Endothelial cell of hepatic sinusoid (primary cell): ENCODE data around the gene CHST11.
"Not testable (repeated sequence)": the region's sequence is repeated elsewhere in the genome, so short reads cannot be mapped to it uniquely, and the experiment has no call there.

Experiments used
- in situ Hi-C: cut with HindIII; loops from 2 replicates; pipeline ENCODE4 v1.10.0; 2017; ENCODE audit warnings: low sequenced_read_pairs

The CHST11 gene

GRCh38 chr12:104743753-104744548, 287.2 kb downstream of the CHST11 start:
- in situ Hi-C loops = not testable (repeated sequence)

- in situ Hi-C loops = no loop called here
Observed at GRCh38 chr12:104746467-104747088, 289.8 kb downstream of the CHST11 start.

DNA sequence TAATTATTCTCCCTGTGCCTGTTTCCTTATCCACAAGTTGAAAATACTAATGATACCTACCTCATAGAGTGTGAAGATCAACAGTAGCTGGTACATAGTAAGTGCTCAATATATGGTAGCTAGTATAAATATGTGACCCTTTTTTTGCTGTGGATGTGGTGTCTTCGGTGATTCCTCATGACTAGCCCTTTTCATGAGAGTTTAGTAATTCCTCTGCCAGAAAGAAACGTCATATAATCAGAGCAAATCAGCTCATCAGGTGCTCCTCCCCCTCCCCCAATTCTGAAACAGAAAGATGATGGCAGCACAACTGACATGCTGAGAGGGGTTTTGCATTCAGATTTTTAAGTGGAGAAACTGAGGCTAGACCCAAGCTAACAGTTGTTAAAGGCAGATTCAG, 290.6 kb downstream of the CHST11 start:
- in situ Hi-C loops = no loop called here

DNA sequence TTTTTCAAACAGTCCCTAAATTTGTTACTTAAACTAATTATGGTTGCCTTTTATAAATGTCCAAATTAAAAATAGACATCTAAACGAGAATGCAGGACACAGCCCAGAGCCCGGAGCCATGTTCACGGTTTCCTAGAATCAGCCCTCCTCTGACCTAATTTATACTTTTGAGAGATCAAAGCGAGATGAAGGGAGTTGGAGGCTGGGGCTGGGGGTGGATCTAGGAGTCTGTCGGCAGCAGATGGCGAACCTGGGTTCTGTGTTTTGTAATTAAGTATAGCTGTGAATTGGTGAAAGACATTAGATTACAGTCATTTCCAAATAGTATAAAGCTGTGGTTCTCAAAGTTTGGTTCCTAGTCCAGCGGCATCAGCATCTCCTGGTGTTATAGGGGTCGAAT, 291.2 kb downstream of the CHST11 start:
- in situ Hi-C loops = no loop called here

- in situ Hi-C loops = no loop called here
Observed at GRCh38 chr12:104748356-104748755, 291.6 kb downstream of the CHST11 start.

DNA sequence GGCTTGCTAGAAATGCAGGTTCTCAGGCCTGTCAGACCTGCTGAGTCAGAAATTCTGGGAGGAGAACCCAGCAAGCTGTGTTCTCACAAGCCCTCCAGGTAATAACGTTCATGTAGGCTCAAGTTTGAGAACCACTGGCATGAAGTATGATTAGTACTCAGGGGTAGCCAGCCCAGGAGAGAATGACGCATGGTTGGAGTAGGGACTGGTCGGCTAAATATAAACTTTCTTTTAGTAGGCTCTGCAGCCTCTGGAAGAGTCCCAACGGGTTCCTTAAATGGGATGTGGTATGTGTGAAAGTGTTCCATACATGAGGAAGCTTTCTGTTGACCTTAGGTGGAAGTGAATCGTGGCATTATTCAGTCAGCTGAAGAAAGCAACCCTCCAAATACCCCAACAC, 292.0 kb downstream of the CHST11 start:
- in situ Hi-C loops = no loop called here

DNA sequence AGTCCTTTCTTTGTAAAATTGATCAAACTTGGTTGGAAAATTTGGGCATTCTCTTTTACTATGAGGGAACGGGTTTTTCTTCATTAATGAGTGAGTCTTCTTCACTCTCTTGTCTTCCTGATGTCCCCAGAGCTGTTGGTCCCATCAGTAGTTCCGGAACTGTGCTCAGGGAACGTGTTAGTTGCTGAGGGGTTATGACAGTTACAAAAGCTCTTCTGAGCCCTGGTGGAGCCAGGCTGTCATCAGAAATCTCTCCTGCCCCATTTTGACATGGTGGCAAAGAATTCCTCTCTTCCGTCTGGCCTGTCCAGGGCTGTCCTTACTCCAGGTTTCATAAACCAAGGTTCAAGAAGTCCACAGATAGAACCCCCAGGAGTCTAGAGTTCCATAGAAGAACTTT, 292.8 kb downstream of the CHST11 start:
- in situ Hi-C loops = no loop called here

DNA sequence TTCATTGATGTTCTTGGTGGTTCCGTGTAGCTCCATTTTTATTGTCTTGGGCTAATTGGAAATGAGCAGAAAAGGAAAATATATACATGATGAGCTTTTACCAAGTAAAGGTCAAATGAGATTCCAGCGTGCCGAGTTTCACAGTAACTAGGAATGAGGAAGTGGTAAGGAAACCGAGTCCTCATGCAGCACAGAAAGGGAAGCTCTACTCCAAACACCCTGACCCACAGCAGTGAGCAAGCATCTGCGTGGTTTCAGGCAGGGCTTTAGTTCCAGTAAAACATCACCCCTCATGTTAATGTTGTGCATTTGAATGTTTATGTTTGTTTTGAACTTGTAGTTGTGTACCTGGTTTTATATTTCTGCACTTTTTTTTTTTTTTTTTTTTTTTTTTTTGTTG, 293.3 kb downstream of the CHST11 start:
- in situ Hi-C loops = no loop called here

DNA sequence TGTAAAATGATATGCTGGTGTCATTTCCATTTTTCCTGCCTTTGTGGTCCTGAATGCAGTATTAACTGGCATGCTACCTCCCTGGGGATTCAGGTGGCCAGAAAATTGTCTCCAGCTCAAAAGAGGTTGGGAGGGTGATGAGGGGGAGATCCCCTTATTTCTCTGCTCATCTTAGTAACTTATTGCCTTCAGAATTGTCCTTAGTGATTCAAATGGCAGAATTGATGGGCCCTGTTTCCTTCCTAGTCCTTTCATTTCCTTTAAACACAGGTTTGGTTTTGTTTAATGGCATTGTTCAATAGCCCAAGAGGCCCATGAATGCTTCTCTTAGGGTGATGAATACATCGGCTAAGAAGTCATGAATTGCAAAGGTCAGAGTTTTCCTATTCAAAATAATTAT, 294.4 kb downstream of the CHST11 start:
- in situ Hi-C loops = no loop called here

DNA sequence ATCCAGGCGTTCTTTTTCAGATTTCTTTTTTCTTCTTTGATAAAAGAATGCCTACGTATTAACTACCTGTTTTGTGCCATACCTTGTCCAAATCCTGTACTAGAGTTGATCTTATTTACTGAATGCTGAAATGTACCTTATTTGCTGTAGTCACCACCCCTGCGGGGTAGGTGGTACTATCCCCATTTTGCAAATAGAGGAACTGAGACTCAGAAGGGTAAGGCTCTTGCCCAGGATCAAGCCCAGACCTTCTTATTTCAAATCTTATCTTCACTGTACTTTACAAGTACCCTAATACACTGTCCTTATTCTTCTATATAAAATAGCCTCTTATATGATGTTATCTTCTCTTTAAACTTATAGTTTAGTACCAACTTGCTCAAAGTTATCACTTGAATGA, 294.8 kb downstream of the CHST11 start:
- in situ Hi-C loops = no loop called here

DNA sequence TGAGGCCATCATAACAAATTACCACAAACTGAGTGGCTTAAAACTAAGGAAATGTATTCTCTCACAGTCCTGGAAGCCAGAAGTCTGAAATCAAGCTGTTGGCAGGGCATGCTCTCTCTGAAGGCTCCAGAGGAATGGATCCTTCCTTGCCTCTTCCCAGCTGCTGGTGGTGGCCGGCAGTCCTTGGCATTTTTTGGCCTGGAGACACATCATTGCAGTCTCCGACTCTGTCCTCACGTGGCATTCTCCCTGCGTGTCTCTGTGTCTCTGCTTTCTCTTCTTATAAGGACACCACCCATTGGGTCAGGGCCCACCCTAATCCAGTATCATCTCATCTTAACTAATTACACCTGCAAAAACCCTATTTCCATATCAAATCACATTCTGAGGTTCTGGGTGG, 295.3 kb downstream of the CHST11 start:
- in situ Hi-C loops = no loop called here

- in situ Hi-C loops = no loop called here
Observed at GRCh38 chr12:104752881-104753280, 296.1 kb downstream of the CHST11 start.

GRCh38 chr12:104756901-104757300, 300.2 kb downstream of the CHST11 start:
- in situ Hi-C loops = no loop called here

- in situ Hi-C loops = no loop called here
Observed at GRCh38 chr12:104758771-104759170, 302.0 kb downstream of the CHST11 start.

DNA sequence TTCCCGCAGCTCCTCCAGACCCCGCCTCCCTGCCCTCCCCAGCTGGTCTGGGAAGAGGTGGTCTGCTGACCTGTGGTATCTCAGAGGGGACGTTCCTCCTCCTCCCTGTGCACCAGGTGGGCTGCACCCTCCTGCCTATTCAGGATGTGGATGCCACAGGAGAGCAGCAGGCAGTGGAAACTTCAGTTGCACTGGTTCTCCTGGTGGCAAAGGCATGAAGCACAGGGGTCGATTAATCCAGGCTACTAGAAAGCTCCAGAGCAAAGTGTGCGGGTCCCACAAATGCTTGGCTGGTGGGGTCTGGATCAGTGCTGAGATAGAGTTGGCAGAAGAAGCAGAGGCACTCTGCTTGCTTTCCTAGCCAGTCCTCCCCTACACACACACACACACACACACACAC, 304.3 kb downstream of the CHST11 start:
- in situ Hi-C loops = no loop called here

GRCh38 chr12:104761611-104762010, 304.9 kb downstream of the CHST11 start:
- in situ Hi-C loops = no loop called here

DNA sequence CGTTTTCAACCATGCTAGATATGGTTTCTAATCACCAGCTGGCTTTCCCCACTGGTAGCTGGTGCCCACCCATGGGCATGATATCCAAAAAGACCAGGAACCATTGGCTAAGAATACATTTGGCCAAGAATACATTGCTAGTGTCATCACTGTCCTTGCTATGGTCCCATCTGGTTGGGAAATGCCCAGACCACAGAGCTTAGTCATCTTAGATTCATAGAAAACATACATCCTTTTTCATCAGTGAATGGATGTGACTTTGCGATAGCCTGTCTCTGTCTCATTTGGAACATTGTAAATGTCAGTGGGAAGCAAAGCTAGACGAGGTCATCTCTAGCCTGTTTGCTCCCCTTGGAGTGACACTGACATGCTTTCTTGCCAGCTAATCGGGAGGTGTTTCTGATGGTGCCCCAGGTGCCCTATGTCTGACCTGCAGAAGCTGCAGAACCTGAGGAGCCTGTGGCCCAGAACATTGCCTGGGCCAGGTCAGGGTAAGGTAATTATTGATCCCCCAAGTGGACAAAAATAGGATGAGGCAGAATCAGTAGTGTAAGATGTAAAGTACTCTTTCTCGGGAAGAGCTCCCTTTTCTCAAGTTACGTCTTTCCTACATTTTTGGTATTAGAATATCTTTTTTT, 306.5 kb downstream of the CHST11 start:
- in situ Hi-C loops = no loop called here

GRCh38 chr12:104764225-104765091, 307.7 kb downstream of the CHST11 start:
- in situ Hi-C loops = no loop called here

GRCh38 chr12:104767261-104767660, 310.5 kb downstream of the CHST11 start:
- in situ Hi-C loops = no loop called here

DNA sequence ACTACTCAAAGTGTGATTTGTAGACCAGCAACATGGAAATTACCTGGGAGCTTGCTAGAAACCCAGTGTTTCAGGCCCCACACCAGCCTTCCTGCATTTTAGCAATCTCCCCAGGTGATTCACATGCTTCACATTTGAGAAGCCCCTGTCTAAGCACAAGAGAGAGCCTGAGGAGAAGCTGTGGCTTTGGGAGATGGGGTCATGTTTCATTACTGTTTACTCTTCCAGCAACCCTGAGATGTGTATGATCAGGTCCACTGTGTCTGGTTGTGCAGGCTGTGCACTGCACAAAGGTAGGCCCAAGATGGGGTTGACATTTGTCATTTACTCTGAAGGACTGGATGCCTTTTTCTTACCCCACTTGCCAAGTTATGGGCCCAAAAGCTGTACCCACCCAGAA, 311.3 kb downstream of the CHST11 start:
- in situ Hi-C loops = no loop called here

- in situ Hi-C loops = no loop called here
Observed at GRCh38 chr12:104769144-104769561, 312.4 kb downstream of the CHST11 start.
